HG03565 (cell line): Measurements from ENCODE around the gene CDX1.

ENCODE experiments used
- ATAC-seq: cut with Tn5 transposase; IDR thresholded peaks from one replicate; pipeline ENCODE4 v1.9.1; 2021; ENCODE audit warnings: mild to moderate bottlenecking, moderate library complexity; ENCODE audit not compliant: unreplicated experiment

The CDX1 gene

GRCh38 chr5:150131461-150131860, 35.1 kb upstream of the CDX1 start:
- ATAC-seq, result no peak

GRCh38 chr5:150131978-150132694, 34.4 kb upstream of the CDX1 start:
- ATAC-seq, result no peak

GRCh38 chr5:150132740-150133139, 33.8 kb upstream of the CDX1 start:
- no peak for ATAC-seq

GRCh38 chr5:150133581-150134197, 32.9 kb upstream of the CDX1 start:
- no peak for ATAC-seq

GRCh38 chr5:150134198-150134588, 32.4 kb upstream of the CDX1 start:
- no peak for ATAC-seq

GRCh38 chr5:150135557-150136304, 30.8 kb upstream of the CDX1 start:
- no peak for ATAC-seq

GRCh38 chr5:150136305-150137167, 30.0 kb upstream of the CDX1 start:
- ATAC-seq, result no peak

GRCh38 chr5:150137168-150137957, 29.2 kb upstream of the CDX1 start:
- ATAC-seq, result no peak

GRCh38 chr5:150137997-150138396, 28.6 kb upstream of the CDX1 start:
- ATAC-seq, result no peak

- no peak for ATAC-seq
Measured at GRCh38 chr5:150138551-150139265, 27.9 kb upstream of the CDX1 start.

GRCh38 chr5:150139334-150139733, 27.2 kb upstream of the CDX1 start:
- no peak for ATAC-seq

GRCh38 chr5:150140830-150141229, 25.7 kb upstream of the CDX1 start:
- ATAC-seq, result no peak

GRCh38 chr5:150141544-150142184, 24.9 kb upstream of the CDX1 start:
- no peak for ATAC-seq

- ATAC-seq, result no peak
Measured at GRCh38 chr5:150142185-150142958, 24.2 kb upstream of the CDX1 start.

GRCh38 chr5:150142959-150143349, 23.6 kb upstream of the CDX1 start:
- ATAC-seq, result no peak

GRCh38 chr5:150143350-150144245, 23.0 kb upstream of the CDX1 start:
- ATAC-seq, result no peak

- no peak for ATAC-seq
Measured at GRCh38 chr5:150144246-150144801, 22.3 kb upstream of the CDX1 start.
